C4-2B (cell line): Measurements from ENCODE around the gene CDV3.

Experiments used
- H3K27ac ChIP-seq: fragments of 450-650 bp; 2 replicates; pipeline ENCODE4 v1.5.1; 2017
- CTCF ChIP-seq: fragments of 450-650 bp; conservative IDR thresholded peaks from 2 replicates; pipeline ENCODE4 v1.5.1; 2017; ENCODE audit warnings: mild to moderate bottlenecking
- ZFX ChIP-seq: fragments of 450-650 bp; IDR thresholded peaks from 2 replicates; pipeline ENCODE4 v1.6.1; 2017

CDV3 gene

GRCh38 chr3:133570937-133571320 is 2.6 kb upstream of the CDV3 start:
- H3K27ac ChIP-seq, result no peak overlapping the region
- no peak for TF ChIP-seq CTCF
- TF ChIP-seq ZFX, result no peak

GRCh38 chr3:133572158-133573053 is 1.1 kb upstream of the CDV3 start:
- H3K27ac ChIP-seq, result peak overlapping the region; percentile 93
- TF ChIP-seq ZFX (no peak), CTCF (no peak)

- H3K27ac ChIP-seq, result peak overlapping the region; percentile 93
- TF ChIP-seq CTCF (no peak), ZFX (no peak)
Measured at GRCh38 chr3:133573054-133573628, 345 bp upstream of the CDV3 start.

GRCh38 chr3:133574260-133574881 is 885 bp downstream of the CDV3 start:
- H3K27ac ChIP-seq, result peak overlapping the region; percentile 93
- TF ChIP-seq CTCF (peak; percentile 6; the same call in 1 of the 2 replicates), ZFX (peak; percentile 74)

- TF ChIP-seq CTCF, result no peak
- no peak for TF ChIP-seq ZFX
Measured at GRCh38 chr3:133575086-133575485, 1.6 kb downstream of the CDV3 start.

GRCh38 chr3:133576169-133576568 is 2.7 kb downstream of the CDV3 start:
- TF ChIP-seq CTCF (no peak), ZFX (no peak)
- no peak overlapping the region for H3K27ac ChIP-seq

More at GRCh38 chr3:133575086-133575485, 1.6 kb downstream of the CDV3 start:
- no peak overlapping the region for H3K27ac ChIP-seq
